HG03039 (cell line): ENCODE results near the gene EDDM3A.
"Not testable (repeated sequence)": the region's sequence is repeated elsewhere in the genome, so short reads cannot be mapped to it uniquely, and the experiment has no call there.

Experiments used
- ATAC-seq: cut with Tn5 transposase; IDR thresholded peaks from one replicate; pipeline ENCODE4 v1.9.1; 2021; ENCODE audit warnings: mild to moderate bottlenecking, moderate library complexity; ENCODE audit not compliant: unreplicated experiment

EDDM3A gene, protein sequence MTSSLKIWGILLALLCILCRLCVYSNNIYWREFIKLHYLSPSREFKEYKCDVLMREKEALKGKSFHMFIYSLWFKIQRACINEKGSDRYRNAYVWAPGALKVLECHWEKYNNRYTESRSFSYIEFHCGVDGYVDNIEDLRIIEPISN

DNA sequence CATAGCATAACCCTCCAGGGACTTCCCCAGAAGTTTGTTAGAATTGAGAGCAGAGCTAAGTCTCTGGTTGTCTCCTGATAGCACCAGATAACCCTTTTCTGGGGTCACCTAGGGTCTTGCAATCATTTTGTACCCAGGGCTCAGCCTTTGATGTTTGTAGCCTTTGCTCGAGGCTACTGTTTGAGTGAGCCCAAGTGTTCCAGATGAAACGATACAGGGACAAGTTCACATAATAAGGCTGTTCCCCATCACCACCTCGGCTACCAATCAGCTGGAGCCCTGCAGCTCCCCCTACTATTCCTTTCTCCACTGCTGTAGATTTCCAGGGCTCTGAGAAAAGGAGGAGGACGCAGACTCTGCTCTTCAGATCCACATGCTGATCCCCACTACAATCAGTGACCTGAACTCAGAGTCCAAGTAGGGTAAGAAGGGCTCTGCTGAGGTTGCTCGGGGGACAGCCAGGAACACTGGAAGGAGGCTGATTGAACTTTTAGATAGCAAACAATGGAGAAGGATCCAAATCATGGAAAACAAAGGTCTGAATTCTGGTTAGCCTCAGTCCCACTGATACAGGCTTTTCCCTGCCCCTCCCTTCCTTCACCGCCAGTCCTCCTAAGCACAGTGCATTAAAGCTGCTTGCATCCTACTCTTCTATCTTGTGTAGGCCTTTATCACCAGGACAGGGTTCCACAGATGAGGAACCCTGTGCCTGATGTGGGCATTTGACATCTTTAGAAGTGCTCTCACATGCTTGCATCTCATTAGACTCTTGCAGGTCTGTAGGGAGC, at the start of gene EDDM3A:
Gene EDDM3A, plus strand, starts transcription at position 317 of the 788 bp plus-strand sequence. CDS start 1,694 bp downstream, outside the sequence.
- no peak for ATAC-seq

DNA sequence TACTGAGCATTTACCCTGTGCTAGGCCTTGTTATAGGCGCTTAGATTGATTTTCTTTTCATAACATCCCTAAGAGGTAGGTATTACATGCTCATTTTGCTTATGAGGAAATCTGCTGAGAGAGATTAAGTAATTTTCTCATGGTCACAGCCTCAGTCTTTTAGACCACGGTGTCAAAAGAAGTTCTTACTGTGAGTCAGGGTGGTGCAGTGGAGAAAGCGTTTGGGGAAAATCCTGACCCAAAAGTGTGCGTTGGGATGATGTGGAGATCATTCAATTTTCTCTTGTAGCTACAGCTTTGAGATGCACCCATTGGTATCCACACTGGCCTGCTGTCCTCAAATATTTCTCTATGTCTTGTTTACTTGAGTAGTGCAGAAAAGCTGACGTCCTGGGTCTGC, 48.9 kb upstream of the EDDM3A start:
- ATAC-seq = no peak

DNA sequence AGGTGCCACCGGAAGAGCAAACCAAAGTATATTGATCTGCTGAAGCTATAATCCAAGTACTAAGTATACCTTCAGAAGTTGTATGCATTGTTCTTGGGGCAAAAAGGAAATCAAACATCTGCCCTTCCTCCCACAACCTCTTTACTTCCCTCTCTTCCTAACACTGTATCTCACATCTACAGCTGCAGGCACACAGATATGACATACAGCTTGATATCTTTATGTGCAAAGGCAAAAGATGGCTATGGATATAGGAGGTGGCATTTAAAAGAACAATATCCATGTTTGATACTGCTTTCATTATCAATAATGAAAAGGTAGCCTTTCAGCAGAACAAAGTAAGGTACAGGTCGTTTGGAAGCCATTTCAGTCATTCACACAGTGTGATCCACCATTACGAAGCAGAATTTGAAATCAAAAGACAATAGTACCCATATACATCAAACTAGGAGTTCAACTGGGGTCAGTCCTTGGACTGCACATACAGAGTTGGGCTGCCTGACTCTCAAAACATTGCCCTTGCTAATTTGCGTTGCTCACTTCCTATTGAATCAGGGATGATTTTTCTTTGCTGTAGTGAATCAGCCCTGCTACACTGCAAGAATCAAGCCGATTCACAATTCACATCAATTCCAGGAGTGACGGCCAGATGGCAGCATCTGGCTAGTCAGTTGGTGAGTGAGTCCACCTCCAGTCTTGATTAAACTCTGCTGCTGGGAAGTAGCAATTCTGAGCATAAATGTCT, 48.2 kb upstream of the EDDM3A start:
- ATAC-seq = no peak

DNA sequence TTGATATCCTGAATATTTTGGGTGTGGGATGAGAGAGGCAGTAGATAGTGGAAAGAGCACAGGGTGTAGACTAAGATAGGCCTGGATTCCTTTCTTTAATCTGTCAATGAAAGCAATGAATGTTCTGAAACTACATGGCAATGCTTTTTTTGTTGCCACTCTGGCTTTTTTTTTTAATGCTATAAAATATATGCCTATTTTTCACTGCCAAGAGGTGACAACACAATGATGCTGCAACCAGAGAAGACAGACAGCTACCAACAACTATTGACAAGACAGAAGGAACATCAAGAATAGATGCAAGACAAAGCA, 47.7 kb upstream of the EDDM3A start:
- no peak for ATAC-seq

DNA sequence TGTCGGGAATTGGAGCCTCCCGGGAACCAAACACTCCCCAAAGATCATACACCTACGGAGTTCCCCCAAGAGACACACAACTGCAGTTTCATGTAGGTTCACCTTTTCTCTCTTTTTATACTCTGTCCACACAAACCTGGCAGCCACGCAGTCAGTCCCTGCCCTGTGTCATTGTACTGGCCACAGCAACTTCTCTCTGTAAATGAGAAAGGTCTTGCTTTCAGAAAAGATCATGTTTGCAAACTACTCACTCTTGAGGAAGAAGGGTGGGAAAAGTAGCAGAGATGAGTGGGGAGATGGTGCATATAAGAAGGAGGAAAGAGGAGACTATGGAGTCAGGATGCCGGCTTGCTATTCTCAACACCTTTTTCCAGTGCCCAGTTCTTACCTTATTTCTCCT, 46.8 kb upstream of the EDDM3A start:
- ATAC-seq = no peak

DNA sequence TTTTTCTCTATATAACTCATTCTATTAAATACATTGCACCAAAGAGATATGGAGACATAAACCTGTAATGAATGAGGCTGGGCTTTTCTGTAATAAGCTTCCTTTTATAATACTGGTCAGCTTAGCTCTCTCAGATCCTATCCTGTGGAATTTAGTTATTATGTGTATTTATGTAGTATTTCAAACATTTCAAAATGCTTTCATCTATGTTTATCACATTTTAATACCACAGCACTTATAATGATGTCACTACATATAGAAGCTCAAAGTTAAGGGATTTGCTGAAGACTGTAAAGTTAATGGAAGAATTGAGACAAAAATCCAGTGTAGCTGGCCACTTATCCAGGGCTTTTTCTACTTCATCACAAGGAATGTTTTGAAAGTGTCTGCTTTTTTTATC, 45.8 kb upstream of the EDDM3A start:
- ATAC-seq = no peak

DNA sequence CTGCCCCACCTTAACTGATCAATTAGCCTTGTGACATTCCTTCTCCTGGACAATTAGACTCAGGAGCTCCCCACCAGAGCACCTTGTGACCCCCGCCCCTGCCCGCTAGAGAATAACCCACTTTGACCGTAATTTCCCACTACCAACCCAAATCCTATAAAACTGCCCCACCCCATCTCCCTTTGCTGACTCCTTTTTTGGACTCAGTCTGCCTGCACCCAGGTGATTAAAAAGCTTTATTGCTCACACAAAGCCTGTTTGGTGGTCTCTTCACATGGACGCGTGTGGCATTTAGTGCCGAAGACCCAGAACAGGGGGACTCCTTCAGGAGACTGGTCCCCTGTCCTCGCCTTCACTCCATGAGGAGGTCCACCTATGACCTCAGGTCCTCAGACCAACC, 44.7 kb upstream of the EDDM3A start:
- not testable (repeated sequence) for ATAC-seq

DNA sequence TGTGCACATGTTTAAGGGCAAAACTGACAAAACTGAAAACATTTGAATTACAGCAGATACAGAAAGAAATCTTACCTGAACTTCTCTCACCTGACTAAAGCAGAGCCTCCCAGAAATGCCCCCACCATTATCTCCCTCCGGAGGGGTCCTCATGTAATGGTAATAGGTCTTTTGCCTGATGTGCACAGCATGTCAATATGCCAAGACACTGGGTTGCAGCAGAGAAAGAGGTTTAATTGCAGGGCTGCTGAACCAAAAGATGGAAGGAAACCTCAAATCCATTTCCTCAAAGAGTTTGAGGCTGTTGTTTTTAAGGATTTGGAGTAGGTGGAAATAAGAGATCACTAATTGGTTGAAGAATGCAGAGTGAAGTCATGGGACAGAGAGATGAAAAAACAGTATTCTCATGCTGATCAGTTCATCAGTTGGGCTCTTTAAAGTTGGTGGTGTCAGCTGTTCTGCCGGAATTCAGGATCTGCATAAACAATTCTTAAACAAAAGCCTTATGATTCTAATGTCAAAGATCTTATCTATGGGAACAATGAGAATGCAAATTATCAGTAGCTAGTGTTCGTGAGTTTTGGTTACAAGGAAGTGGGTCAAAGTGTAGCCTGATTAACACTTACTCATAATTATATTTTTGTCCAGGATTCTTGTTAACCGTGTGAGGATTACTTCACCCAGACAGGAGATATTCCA, 38.9 kb upstream of the EDDM3A start:
- no peak for ATAC-seq

DNA sequence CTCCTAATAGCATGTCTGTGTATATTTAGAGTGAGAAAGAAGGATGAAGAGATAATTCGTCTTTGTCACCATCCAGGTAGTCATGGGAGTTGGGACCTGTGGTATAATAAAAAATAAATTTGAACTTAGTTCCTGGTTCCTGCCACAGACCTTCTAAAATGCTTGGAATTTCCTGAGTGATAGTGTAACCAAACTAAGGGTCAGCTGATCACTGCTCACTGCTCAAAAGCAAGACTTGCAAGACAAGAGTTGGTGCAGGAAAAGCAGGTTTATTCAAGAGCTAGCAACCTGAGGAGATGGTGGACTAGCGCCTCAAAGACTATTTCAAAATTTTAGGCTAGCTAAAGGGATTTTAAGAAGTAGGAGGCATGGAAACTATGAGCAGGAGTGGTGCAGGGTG, 38.1 kb upstream of the EDDM3A start:
- no peak for ATAC-seq

DNA sequence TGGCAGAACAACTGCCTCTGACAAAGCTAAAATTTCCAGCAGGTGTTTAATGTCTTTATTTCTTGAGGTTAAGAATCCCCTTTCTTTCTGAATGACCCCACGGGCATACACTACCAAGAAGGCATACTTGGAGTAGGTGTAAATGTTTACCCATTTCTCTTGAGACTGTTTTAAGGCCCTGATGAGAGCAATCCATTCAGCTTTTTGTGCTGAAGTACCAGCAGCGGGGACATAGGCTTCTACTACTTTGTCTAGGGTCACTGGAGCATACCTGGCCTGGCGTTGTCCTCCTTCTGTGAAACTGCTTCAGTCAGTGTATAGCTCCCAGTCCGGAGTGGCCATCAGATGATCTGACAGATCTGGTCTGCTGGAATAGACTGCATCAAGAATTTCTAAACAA, 34.4 kb upstream of the EDDM3A start:
- ATAC-seq = no peak

DNA sequence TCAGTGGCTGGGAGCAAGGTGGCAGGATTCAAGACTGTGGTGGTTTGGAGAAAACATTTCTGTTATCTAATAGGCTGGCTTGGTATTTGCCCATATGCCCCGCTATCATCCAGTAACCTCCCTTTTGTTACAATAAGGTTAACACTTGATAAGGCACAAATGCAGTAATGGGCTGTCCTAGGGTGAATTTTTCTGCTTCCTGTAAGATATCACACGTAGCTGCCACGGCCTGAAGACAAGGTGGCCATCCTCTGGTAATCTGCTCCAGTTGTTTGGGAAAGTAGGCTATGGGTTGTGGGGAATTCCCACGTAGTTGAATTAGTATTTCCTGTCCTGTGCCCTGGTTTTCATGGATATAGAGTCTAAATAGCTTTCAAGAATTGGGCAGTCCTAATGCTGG, 34.0 kb upstream of the EDDM3A start:
- no peak for ATAC-seq

DNA sequence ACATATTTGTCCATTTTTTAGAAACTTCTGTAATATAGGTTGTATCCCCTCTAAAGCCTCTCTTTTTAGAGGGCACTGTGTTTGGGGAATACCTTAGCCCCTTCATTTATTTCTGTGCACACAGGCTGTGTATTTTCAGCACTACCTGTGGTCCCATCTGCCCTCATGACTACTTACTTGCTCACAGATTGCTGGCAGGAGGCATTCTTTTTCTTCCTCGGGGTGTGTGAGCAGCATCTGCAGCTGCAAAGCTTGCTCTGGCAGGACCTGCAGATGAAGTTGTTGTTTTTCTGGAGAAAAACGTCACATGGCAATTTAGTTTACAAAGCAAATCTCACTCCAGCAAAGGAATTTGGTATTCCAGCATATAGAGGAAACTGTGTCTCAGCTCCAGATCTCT, 32.8 kb upstream of the EDDM3A start:
- no peak for ATAC-seq

DNA sequence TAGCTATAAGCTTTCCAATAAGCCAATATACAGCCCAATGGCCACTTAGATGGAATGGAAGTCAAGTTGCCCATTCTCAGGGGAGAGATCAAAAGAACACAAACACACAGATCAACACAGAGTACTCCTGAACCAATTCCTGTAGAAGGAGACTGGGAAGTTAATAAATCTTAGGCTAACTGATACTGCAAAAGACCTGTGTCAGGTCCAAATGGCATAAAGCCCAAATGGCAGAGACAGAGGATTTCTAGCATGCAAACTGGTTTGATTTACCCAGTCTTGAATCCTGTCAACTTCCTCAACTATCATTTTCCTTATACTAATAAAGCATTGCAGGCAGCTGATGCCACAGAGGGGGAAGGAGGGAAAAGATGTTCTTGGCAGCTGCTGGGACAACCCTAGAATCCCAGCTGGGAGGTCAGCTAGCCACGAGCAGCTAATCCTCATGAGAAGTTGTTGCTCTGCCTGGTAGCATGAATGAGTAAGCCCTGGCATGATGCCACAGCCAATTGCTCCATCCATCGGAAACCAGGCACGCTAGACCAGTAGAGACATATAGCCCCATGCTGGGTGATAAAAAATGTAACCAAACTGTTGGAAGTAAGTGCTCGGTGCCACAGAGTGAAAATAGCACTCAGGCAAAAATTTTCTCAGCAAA, 31.0 kb upstream of the EDDM3A start:
- no peak for ATAC-seq

DNA sequence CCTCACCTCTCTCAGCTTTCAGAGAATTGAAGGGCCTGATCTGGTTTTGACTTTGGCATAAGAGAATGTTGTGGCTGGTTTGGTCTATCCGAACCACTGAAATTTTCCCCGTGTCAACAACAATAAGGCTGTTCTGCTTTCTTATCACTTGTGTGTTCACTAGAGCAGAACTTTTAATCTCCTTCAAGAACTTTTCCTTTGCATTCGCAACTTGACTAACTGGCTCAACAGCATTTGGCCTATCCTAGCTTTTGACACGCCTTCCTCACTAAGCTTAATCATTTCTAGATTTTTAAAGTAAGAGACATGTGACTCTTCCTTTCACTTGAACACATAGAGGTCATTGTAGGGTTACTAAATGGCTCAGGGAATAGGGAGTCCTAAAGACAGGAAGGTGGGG, 25.9 kb upstream of the EDDM3A start:
- ATAC-seq = no peak

DNA sequence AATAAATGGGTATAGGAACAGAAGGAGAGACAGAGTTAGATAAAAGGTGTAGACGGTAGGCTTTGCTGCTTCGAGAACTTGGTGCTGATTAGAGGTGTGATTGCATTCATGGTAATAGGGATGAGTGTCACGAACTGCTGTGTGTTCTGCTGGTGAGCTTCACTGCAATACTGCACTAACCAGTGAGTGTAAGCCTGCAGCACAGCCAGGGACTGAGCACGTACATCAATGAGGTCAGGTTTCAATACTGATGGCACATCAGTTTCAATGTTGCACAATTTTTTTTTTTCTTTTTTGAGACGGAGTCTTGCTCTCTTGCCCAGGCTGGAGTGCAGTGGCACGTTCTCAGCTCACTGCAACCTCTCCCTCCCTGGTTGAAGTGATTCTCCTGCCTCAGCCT, 24.9 kb upstream of the EDDM3A start:
- ATAC-seq = no peak

DNA sequence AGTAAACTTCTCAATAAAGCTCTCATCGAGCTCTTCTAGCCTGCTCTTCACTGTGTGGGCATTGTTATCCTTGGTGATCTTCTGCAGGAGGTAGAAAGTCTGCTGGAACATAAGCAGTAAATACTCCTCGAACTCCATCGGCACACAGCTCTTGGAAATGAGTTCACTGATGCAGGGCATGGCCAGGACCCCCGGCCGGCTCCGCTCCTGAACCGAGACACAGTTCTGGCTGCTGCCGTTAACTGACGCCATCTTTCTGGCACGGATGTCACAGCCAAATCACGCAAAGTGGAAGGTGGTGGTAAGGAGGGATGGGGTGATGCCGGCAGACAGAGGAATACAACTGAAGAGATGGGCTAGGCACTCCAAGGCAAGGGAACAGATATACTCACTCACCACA, 23.7 kb upstream of the EDDM3A start:
- ATAC-seq = no peak

DNA sequence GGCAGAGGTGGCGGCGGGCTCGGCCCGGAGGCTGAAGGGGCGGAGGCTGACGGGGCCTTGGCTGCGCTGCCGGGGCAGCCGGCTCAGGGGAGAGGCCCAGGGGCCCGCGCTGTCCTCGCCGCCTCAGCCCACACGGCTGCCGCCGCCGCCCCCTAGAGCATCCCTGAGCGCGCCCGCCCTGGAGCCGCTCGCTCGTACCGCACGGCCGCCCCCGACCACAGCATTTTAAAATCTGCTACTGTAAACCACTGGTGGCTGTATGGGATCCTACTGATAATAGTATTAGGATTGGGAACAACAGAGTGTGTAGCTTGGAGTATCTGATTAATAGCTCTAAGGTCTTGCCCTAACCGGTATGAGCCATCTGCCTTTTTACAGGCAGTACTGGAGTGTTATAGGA, 22.2 kb upstream of the EDDM3A start:
- ATAC-seq = no peak

DNA sequence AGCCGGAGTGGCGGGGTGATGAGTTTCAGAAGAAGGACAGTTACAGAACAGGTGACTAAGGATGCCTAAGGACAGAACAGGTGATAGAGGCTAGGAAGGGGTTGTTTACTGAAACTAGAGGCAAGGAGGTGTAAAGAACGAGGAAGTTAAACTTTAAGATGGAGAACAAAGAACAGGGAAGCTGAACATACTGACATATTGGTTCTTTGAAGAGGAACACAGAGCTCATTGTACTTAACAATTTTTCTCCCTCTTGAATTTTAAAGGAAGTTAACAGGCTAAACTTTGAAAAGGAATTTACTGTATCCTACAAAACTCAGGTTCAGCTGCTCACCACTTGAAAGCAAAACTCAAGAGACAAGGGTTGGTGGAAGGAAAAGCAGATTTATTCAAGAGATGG, 19.6 kb upstream of the EDDM3A start:
- ATAC-seq = not testable (repeated sequence)

DNA sequence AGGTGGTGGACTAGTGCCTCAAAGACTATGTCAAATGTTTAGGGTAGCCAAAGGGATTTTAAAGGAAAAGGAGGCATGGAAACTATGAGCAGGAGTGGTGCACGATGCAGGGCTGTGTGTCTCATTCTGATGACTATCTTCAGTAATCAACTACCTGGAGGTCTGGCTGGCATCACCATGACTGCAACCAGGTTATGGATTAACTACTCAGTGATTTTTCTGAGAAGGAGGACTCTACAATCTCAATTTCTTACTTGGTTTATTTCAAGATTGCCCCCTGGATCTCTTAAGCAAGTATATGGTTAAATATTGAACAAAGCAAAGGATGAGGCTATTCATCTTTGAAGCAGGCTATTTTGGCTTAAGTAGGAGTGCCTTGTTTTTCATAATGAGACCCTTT, 19.2 kb upstream of the EDDM3A start:
- ATAC-seq = no peak

DNA sequence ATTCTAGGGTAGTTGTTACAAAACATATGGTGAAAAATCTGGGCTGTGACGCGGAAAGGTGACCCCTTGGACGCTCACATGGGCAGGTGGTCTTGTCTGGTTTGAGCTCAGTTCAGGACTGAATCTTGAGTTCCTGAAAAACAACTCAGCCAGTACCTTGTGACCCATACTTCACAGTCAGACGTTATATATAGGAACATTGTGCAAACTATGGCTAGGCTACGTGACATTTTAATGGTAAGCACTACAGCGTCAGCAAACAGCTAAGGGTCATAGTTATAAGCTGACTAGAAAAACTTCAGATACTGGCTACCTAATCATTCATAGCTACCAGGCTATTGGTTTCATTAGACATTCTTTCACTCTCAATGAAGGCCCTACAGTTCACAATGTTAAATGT, 14.8 kb upstream of the EDDM3A start:
- ATAC-seq = no peak

DNA sequence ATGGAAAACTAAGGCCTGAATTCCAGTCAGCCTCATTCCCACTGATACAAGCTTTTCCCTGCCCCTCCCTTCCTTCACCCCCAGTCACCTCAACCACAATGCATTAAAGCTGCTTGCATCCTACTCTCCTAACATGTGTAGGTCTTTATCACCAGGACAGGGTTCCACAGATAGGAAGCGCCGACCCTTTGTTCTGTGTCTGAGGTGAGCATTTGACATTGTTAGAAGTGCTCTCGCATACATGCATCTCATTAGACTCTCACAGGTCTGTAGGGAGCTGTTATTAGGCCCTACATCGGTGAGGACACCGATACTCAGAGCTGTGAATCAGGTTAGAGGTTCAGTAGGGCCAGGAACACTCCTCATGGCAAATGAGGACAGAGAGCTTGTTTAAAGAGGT, 13.2 kb upstream of the EDDM3A start:
- ATAC-seq = no peak
